Measurements from ENCODE around the gene CACNG7. TPM values are rescaled to one million over a fixed set of nuclear protein-coding genes. Genes with fewer than 3 reads are reported as not detected.

The CACNG7 gene
- total and polyA plus RNA-seq, 12 donors, result not detected

- Histone ChIP-seq H3K4me1 (peaks cover 5 to 23% (median 18%) of the 10 kb centered on the region in 9 donors), H3K9me3 (no peaks in the 10 kb centered on the region), H3K36me3 (no peaks in the 10 kb centered on the region), H3K27me3 (peaks cover 15 to 69% (median 63%) of the 10 kb centered on the region in 7 donors), H3K27ac (no peak overlapping the region), H3K4me3 (no peak overlapping the region)
- WGBS, 2 donors, result 92 to 93% methylated on average over 10 of the region's 10 CpGs
- ATAC-seq (no peak), DNase-seq (no peak)
- TF ChIP-seq CTCF (IDR thresholded peaks at IDR 0.05), result no peak
- intact Hi-C loops (cut with DNase I), result no loop called here
These were observed 24.0 kb upstream of the CACNG7 start for GRCh38 chr19:53885036-53885435.

GRCh38 chr19:53892301-53892980, 16.6 kb upstream of the CACNG7 start:
- no peaks in the 10 kb centered on the region for H3K9me3 ChIP-seq
- WGBS, 2 donors, result 69 to 74% methylated on average over 23 of the region's 23 CpGs
- peaks cover 0 to 8% (median 0%) of the 10 kb centered on the region in 9 donors for H3K4me1 ChIP-seq
- ATAC-seq (no peak), DNase-seq (no peak)
- no peak for TF ChIP-seq CTCF (IDR thresholded peaks at IDR 0.05)
- H3K36me3 ChIP-seq, result no peaks in the 10 kb centered on the region
- intact Hi-C loops (cut with DNase I), result no loop called here
- peaks cover 0 to 80% (median 72%) of the 10 kb centered on the region in 7 donors for H3K27me3 ChIP-seq
- H3K27ac ChIP-seq, result no peak overlapping the region
- H3K4me3 ChIP-seq, result no peak overlapping the region

GRCh38 chr19:53892981-53893325, 16.1 kb upstream of the CACNG7 start:
- intact Hi-C loops (cut with DNase I), result no loop called here
- ATAC-seq (no peak), DNase-seq (no peak)
- TF ChIP-seq CTCF (IDR thresholded peaks at IDR 0.05), result no peak
- H3K4me3 ChIP-seq, result no peak overlapping the region
- no peaks in the 10 kb centered on the region for H3K9me3 ChIP-seq
- H3K27ac ChIP-seq, result no peak overlapping the region
- 49 to 58% methylated on average over 8 of the region's 8 CpGs for WGBS, 2 donors
- H3K4me1 ChIP-seq, result peaks cover 0 to 8% (median 0%) of the 10 kb centered on the region in 9 donors
- H3K27me3 ChIP-seq, result peaks cover 0 to 85% (median 77%) of the 10 kb centered on the region in 7 donors
- H3K36me3 ChIP-seq, result no peaks in the 10 kb centered on the region

- TF ChIP-seq CTCF (IDR thresholded peaks at IDR 0.05), result no peak
- H3K27me3 ChIP-seq, result peaks cover 0 to 98% (median 91%) of the 10 kb centered on the region in 7 donors
- WGBS, 2 donors, result 76 to 78% methylated on average over 9 of the region's 9 CpGs
- no peak overlapping the region for H3K4me3 ChIP-seq
- peaks cover 0 to 5% (median 0%) of the 10 kb centered on the region in 9 donors for H3K4me1 ChIP-seq
- ATAC-seq (no peak), DNase-seq (no peak)
- H3K36me3 ChIP-seq, result no peaks in the 10 kb centered on the region
- intact Hi-C loops (cut with DNase I), result no loop called here
- no peak overlapping the region for H3K27ac ChIP-seq
- H3K9me3 ChIP-seq, result no peaks in the 10 kb centered on the region
These were observed 14.4 kb upstream of the CACNG7 start for GRCh38 chr19:53894707-53895106.

All from heart right ventricle (tissue), 16 donors.